WTC11 (cell line): ENCODE data around the gene PRCC. TPM values are rescaled to one million over a fixed set of nuclear protein-coding genes. Genes with fewer than 3 reads are reported as not detected.

ENCODE experiments used
- ATAC-seq: fragments of 200-7000 bp; cut with Tn5 transposase; 2 replicates; pipeline ENCODE4 v1.10.0; 2021; ENCODE audit warnings: mild to moderate bottlenecking, moderate library complexity
- CTCF ChIA-PET: fragments of 300-600 bp; sonication (Branson Sonifier 250); formaldehyde crosslinking; loops from one replicate; lab custom pipeline; 2021; ENCODE audit warnings: antibody characterized with exemption; lab: Charles Lee
- POLR2A ChIA-PET: fragments of 350-600 bp; sonication (Branson Sonifier 250); formaldehyde crosslinking; loops from one replicate; lab custom pipeline; 2021; ENCODE audit warnings: antibody characterized with exemption; lab: Charles Lee
- DNase-seq: peaks from one replicate; pipeline ENCODE4 v3.0.0; 2021; ENCODE audit warnings: low spot score
- H3K27ac Mint-ChIP-seq: 2 replicates; pipeline ENCODE4 v1.8.0; 2021; ENCODE audit warnings: mixed read lengths
- H3K27me3 Mint-ChIP-seq: 2 replicates; pipeline ENCODE4 v1.8.0; 2021; ENCODE audit warnings: low read depth, mild to moderate bottlenecking, moderate library complexity, mixed read lengths
- H3K36me3 Mint-ChIP-seq: 2 replicates; pipeline ENCODE4 v1.8.0; 2021; ENCODE audit warnings: mixed read lengths
- H3K4me1 Mint-ChIP-seq: 2 replicates; pipeline ENCODE4 v1.8.0; 2022; ENCODE audit warnings: mixed read lengths
- H3K4me3 Mint-ChIP-seq: 2 replicates; pipeline ENCODE4 v1.8.0; 2021; ENCODE audit warnings: mild to moderate bottlenecking, moderate library complexity, mixed read lengths
- H3K9me3 Mint-ChIP-seq: 2 replicates; pipeline ENCODE4 v1.8.0; 2021; ENCODE audit warnings: mixed read lengths
- EMX1 ChIP-seq: fragments of 250-450 bp; sonication (Bioruptor Pico); IDR thresholded peaks from 2 replicates; pipeline ENCODE4 v1.8.0; 2021; ENCODE audit warnings: mild to moderate bottlenecking
- ESRRA ChIP-seq: sonication (generic); formaldehyde crosslinking; IDR thresholded peaks from 2 replicates; pipeline ENCODE4 v1.8.1; 2022; ENCODE audit warnings: mild to moderate bottlenecking, missing genetic modification reagents, borderline replicate concordance
- GABPB1 ChIP-seq: sonication (generic); formaldehyde crosslinking; IDR thresholded peaks from 2 replicates; pipeline ENCODE4 v1.8.1; 2023; ENCODE audit warnings: mild to moderate bottlenecking, missing genetic modification reagents
- GRHL2 ChIP-seq: fragments of 250-450 bp; sonication (Bioruptor Pico); IDR thresholded peaks from 2 replicates; pipeline ENCODE4 v1.8.0; 2022; ENCODE audit warnings: mild to moderate bottlenecking, moderate library complexity; ENCODE audit not compliant: insufficient replicate concordance, severe bottlenecking
- HMGA2 ChIP-seq: fragments of 250-450 bp; sonication (Bioruptor Pico); IDR thresholded peaks from 2 replicates; pipeline ENCODE4 v1.4.0; 2021; ENCODE audit warnings: mild to moderate bottlenecking, moderate library complexity
- NFYB ChIP-seq: sonication (generic); formaldehyde crosslinking; conservative IDR thresholded peaks from 2 replicates; pipeline ENCODE4 v1.8.0; 2022; ENCODE audit warnings: low read depth, missing genetic modification reagents
- NR2C2 ChIP-seq: sonication (generic); formaldehyde crosslinking; IDR thresholded peaks from 2 replicates; pipeline ENCODE4 v1.8.0; 2022; ENCODE audit warnings: mild to moderate bottlenecking, missing genetic modification reagents
- SOX15 ChIP-seq: fragments of 250-450 bp; sonication (Bioruptor Pico); IDR thresholded peaks from 2 replicates; pipeline ENCODE4 v1.9.0; 2021; ENCODE audit warnings: mild to moderate bottlenecking
- TEAD1 ChIP-seq: sonication (generic); formaldehyde crosslinking; IDR thresholded peaks from 2 replicates; pipeline ENCODE4 v1.8.0; 2022; ENCODE audit warnings: mild to moderate bottlenecking, missing genetic modification reagents
- TP53 ChIP-seq: sonication (generic); formaldehyde crosslinking; IDR thresholded peaks from 2 replicates; pipeline ENCODE4 v1.8.1; 2023; ENCODE audit warnings: mild to moderate bottlenecking, missing genetic modification reagents
- ZNF121 ChIP-seq: sonication (generic); formaldehyde crosslinking; IDR thresholded peaks from 2 replicates; pipeline ENCODE4 v1.8.0; 2023; ENCODE audit warnings: missing genetic modification reagents
- ZNF219 ChIP-seq: sonication (generic); formaldehyde crosslinking; IDR thresholded peaks from 2 replicates; pipeline ENCODE4 v1.8.0; 2023; ENCODE audit warnings: missing genetic modification reagents, mild to moderate bottlenecking, borderline replicate concordance
- ZNF317 ChIP-seq: sonication (generic); formaldehyde crosslinking; IDR thresholded peaks from 2 replicates; pipeline ENCODE4 v1.8.1; 2023; ENCODE audit warnings: low read depth, mild to moderate bottlenecking, moderate library complexity, missing genetic modification reagents, borderline replicate concordance
- total RNA-seq: library from RNA; stranded (reverse); gene quantifications from 3 replicates; pipeline ENCODE4 v1.2.3, GENCODE V29; 2021
- TF ChIP-seq, protein P1 (sequence below): sonication (generic); formaldehyde crosslinking; IDR thresholded peaks from 2 replicates; pipeline ENCODE4 v1.8.0; 2022; ENCODE audit warnings: mild to moderate bottlenecking, missing genetic modification reagents
- TF ChIP-seq, protein P2 (sequence below): sonication (generic); formaldehyde crosslinking; IDR thresholded peaks from 2 replicates; pipeline ENCODE4 v1.8.1; 2022; ENCODE audit warnings: mild to moderate bottlenecking, missing genetic modification reagents, moderate library complexity, borderline replicate concordance
- TF ChIP-seq, protein P3 (sequence below): sonication (generic); formaldehyde crosslinking; IDR thresholded peaks from 2 replicates; pipeline ENCODE4 v1.8.1; 2023; ENCODE audit warnings: mild to moderate bottlenecking, missing genetic modification reagents, moderate library complexity
- TF ChIP-seq, protein P4 (sequence below): sonication (generic); formaldehyde crosslinking; IDR thresholded peaks from 2 replicates; pipeline ENCODE4 v1.8.0; 2023; ENCODE audit warnings: mild to moderate bottlenecking, missing genetic modification reagents
- TF ChIP-seq, protein P5 (sequence below): sonication (generic); formaldehyde crosslinking; IDR thresholded peaks from 2 replicates; pipeline ENCODE4 v1.8.1; 2023; ENCODE audit warnings: mild to moderate bottlenecking, missing genetic modification reagents
- TF ChIP-seq, protein P6 (sequence below): sonication (generic); formaldehyde crosslinking; IDR thresholded peaks from 2 replicates; pipeline ENCODE4 v1.8.0; 2022; ENCODE audit warnings: mild to moderate bottlenecking, missing genetic modification reagents
- TF ChIP-seq, protein P7 (sequence below): fragments of 250-450 bp; sonication (Bioruptor Pico); IDR thresholded peaks from 2 replicates; pipeline ENCODE4 v1.9.0; 2021; ENCODE audit warnings: moderate library complexity, mild to moderate bottlenecking, inconsistent platforms, borderline replicate concordance

Gene PRCC
- total RNA-seq, 1 experiment from 2014 or later = 97.4 TPM

DNA sequence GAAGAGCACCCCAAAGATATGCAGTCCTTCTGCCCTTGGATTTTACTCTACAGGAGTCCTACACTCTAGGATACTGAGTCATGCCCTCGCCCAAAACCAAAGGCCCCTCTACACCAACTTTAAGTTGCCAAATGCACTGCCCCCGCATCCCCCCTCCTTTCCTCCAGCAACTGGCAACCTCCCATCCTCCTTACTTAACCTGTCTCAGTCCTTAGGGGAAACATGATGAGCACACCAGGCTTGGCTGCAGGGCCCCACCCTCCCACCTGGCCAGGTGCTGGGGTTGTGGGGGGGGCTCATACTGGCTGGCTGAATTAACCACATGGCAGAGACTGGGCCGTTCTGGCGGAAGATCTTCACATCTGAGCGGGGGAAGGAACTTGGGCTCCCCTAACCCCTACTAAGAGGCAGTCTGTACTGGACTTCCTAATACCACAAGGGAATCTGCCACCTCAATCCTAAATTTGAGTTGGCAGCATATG lies 17.1 kb upstream of the PRCC start:
- DNase-seq = no peak
- CTCF ChIA-PET = interaction anchor here (1.0 to 4.6 kb wide), 4 partner anchors 24 to 137 kb away, joined by 3 to 43 read pairs (median 24); partner anchors contain the start of gene NTRK1

DNA sequence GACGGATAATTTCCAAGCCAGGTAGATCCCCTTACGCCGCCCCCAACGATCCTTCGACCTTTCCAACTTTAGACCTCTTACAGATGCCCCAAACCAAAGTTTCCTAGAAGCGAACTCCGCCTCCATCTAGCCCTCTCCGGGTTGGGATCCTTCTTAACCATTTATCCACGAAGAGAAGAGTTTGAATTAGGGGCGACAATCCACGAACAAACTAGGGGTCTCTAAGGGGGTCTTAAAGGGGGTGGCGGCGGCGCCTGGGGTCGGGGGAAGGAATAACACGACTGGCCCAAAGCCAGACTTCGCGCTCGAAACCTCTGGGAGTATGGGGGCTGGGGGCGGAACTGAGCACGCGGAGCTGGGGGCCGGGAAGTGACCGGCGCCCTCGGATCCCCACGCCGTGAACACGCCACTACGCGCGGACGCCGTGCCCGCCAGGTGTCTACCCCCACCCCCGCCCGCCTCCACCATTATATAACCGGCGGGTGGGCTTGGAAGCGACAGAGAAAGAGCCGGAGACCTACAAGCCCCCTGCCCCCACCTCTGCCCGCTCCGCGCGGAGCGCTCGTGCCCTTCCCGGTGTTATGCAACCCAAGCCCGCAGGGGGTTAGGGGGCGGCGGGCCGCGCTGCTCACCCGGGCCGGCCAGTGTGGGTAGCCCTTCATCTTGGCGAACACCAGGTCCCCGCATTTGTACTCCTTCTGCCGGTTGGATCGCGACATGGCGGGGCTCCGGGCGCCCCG lies 16.5 kb upstream of the PRCC start:
- ATAC-seq = no peak
- peak; percentile 70 for DNase-seq
- ChIA-PET CTCF (interaction anchor here (0.7 to 4.6 kb wide), 13 partner anchors 10 to 173 kb away, joined by 3 to 43 read pairs (median 6); partner anchors contain the start of genes CRABP2, ISG20L2, METTL25B and MRPL24), POLR2A (interaction anchor here (0.7 to 2.3 kb wide), 12 partner anchors 10 to 142 kb away, joined by 3 to 36 read pairs (median 8); partner anchors contain the start of genes CRABP2, ISG20L2, METTL25B and MRPL24)
- Mint-ChIP-seq H3K27me3 (no peaks in the 10 kb centered on the region; the same call in 1 of the 2 replicates), H3K36me3 (0 out of 2 replicates have a peak, but pooled peaks cover 2% of the 10 kb centered on the region), H3K27ac (peak overlapping the region; percentile 94; the same call in 1 of the 2 replicates), H3K4me3 (peak overlapping the region; percentile 94), H3K4me1 (peaks cover 51% of the 10 kb centered on the region), H3K9me3 (no peaks in the 10 kb centered on the region)
- no peak for TF ChIP-seq HMGA2 (CRISPR knock-in tag)
- TF ChIP-seq, protein P1, sequence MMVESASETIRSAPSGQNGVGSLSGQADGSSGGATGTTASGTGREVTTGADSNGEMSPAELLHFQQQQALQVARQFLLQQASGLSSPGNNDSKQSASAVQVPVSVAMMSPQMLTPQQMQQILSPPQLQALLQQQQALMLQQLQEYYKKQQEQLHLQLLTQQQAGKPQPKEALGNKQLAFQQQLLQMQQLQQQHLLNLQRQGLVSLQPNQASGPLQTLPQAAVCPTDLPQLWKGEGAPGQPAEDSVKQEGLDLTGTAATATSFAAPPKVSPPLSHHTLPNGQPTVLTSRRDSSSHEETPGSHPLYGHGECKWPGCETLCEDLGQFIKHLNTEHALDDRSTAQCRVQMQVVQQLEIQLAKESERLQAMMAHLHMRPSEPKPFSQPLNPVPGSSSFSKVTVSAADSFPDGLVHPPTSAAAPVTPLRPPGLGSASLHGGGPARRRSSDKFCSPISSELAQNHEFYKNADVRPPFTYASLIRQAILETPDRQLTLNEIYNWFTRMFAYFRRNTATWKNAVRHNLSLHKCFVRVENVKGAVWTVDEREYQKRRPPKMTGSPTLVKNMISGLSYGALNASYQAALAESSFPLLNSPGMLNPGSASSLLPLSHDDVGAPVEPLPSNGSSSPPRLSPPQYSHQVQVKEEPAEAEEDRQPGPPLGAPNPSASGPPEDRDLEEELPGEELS (CRISPR knock-in tag) = peak; percentile 31; the same call in 1 of the 2 replicates
- no peak for TF ChIP-seq GABPB1 (CRISPR knock-in tag)
- TF ChIP-seq, protein P2, sequence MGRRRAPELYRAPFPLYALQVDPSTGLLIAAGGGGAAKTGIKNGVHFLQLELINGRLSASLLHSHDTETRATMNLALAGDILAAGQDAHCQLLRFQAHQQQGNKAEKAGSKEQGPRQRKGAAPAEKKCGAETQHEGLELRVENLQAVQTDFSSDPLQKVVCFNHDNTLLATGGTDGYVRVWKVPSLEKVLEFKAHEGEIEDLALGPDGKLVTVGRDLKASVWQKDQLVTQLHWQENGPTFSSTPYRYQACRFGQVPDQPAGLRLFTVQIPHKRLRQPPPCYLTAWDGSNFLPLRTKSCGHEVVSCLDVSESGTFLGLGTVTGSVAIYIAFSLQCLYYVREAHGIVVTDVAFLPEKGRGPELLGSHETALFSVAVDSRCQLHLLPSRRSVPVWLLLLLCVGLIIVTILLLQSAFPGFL = no peak
- no peak for TF ChIP-seq ZNF121 (CRISPR knock-in tag)
- TF ChIP-seq NR2C2 = no peak
- TF ChIP-seq ZNF219 (CRISPR knock-in tag) = no peak
- TF ChIP-seq ESRRA (CRISPR knock-in tag) = peak; percentile 70; the same call in 1 of the 2 replicates
- TF ChIP-seq NFYB (CRISPR knock-in tag) = no peak
- TF ChIP-seq EMX1 (CRISPR knock-in tag) = no peak
- TF ChIP-seq, protein P3, sequence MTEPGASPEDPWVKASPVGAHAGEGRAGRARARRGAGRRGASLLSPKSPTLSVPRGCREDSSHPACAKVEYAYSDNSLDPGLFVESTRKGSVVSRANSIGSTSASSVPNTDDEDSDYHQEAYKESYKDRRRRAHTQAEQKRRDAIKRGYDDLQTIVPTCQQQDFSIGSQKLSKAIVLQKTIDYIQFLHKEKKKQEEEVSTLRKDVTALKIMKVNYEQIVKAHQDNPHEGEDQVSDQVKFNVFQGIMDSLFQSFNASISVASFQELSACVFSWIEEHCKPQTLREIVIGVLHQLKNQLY (CRISPR knock-in tag) = no peak
- TF ChIP-seq, protein P4, sequence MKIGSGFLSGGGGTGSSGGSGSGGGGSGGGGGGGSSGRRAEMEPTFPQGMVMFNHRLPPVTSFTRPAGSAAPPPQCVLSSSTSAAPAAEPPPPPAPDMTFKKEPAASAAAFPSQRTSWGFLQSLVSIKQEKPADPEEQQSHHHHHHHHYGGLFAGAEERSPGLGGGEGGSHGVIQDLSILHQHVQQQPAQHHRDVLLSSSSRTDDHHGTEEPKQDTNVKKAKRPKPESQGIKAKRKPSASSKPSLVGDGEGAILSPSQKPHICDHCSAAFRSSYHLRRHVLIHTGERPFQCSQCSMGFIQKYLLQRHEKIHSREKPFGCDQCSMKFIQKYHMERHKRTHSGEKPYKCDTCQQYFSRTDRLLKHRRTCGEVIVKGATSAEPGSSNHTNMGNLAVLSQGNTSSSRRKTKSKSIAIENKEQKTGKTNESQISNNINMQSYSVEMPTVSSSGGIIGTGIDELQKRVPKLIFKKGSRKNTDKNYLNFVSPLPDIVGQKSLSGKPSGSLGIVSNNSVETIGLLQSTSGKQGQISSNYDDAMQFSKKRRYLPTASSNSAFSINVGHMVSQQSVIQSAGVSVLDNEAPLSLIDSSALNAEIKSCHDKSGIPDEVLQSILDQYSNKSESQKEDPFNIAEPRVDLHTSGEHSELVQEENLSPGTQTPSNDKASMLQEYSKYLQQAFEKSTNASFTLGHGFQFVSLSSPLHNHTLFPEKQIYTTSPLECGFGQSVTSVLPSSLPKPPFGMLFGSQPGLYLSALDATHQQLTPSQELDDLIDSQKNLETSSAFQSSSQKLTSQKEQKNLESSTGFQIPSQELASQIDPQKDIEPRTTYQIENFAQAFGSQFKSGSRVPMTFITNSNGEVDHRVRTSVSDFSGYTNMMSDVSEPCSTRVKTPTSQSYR (CRISPR knock-in tag) = 0 out of 2 replicates have a peak, but pooled peaks have one; percentile 34
- peak; percentile 72; the same call in 1 of the 2 replicates for TF ChIP-seq TP53 (CRISPR knock-in tag)
- no peak for TF ChIP-seq SOX15 (CRISPR knock-in tag)
- no peak for TF ChIP-seq GRHL2 (CRISPR knock-in tag)
- TF ChIP-seq, protein P5, sequence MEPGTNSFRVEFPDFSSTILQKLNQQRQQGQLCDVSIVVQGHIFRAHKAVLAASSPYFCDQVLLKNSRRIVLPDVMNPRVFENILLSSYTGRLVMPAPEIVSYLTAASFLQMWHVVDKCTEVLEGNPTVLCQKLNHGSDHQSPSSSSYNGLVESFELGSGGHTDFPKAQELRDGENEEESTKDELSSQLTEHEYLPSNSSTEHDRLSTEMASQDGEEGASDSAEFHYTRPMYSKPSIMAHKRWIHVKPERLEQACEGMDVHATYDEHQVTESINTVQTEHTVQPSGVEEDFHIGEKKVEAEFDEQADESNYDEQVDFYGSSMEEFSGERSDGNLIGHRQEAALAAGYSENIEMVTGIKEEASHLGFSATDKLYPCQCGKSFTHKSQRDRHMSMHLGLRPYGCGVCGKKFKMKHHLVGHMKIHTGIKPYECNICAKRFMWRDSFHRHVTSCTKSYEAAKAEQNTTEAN (CRISPR knock-in tag) = no peak
- TF ChIP-seq, protein P6, sequence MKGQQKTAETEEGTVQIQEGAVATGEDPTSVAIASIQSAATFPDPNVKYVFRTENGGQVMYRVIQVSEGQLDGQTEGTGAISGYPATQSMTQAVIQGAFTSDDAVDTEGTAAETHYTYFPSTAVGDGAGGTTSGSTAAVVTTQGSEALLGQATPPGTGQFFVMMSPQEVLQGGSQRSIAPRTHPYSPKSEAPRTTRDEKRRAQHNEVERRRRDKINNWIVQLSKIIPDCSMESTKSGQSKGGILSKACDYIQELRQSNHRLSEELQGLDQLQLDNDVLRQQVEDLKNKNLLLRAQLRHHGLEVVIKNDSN (CRISPR knock-in tag) = 0 out of 2 replicates have a peak, but pooled peaks have one; percentile 35
- 0 out of 2 replicates have a peak, but pooled peaks have one; percentile 9 for TF ChIP-seq ZNF317 (CRISPR knock-in tag)
- TF ChIP-seq, protein P7, sequence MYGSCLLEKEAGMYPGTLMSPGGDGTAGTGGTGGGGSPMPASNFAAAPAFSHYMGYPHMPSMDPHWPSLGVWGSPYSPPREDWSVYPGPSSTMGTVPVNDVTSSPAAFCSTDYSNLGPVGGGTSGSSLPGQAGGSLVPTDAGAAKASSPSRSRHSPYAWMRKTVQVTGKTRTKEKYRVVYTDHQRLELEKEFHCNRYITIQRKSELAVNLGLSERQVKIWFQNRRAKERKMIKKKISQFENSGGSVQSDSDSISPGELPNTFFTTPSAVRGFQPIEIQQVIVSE = no peak

More for the DNA sequence above, 17.1 kb upstream of the PRCC start:
- POLR2A ChIA-PET = interaction anchor here (2.3 kb wide), 2 partner anchors 9 to 22 kb away, joined by 14 to 36 read pairs; partner anchors contain the start of genes ISG20L2, METTL25B and MRPL24
- H3K36me3 Mint-ChIP-seq = peaks cover 6% of the 10 kb centered on the region; the same call in 1 of the 2 replicates
- no peak for ATAC-seq
- no peaks in the 10 kb centered on the region for H3K9me3 Mint-ChIP-seq
- H3K4me3 Mint-ChIP-seq = peak overlapping the region; percentile 94
- H3K4me1 Mint-ChIP-seq = peaks cover 57% of the 10 kb centered on the region
- no peaks in the 10 kb centered on the region; the same call in 1 of the 2 replicates for H3K27me3 Mint-ChIP-seq
- TF ChIP-seq, protein P5 (CRISPR knock-in tag) = no peak
- peak; percentile 25; the same call in 1 of the 2 replicates for TF ChIP-seq TEAD1
- H3K27ac Mint-ChIP-seq = peak overlapping the region; percentile 94
